Sigmoid colon (tissue), 4 donors: ENCODE data around the gene FAM184B.

Source experiments
- CTCF ChIP-seq, 4 experiments: fragments of 450-650 bp in 3 of 4; fragments of 200-600 bp in 1 of 4; IDR thresholded peaks; one replicate each; pipeline ENCODE4 v1.5.1; 2016 to 2019; ENCODE audit warnings: antibody characterized with exemption in 4 of 4, mild to moderate bottlenecking in 3 of 4, moderate library complexity in 2 of 4
- POLR2AphosphoS5 ChIP-seq, 4 donors: sonication (generic); formaldehyde crosslinking; IDR thresholded peaks; one replicate each; pipeline ENCODE4 v1.6.1; 2017; ENCODE audit warnings: antibody characterized with exemption in 4 of 4

- TF ChIP-seq CTCF (IDR thresholded peaks at IDR 0.05) (no peak), POLR2AphosphoS5 (IDR thresholded peaks at IDR 0.05) (no peak)
Measured at GRCh38 chr4:17584521-17585213, 196.8 kb downstream of the FAM184B start.
